ENCODE data around the gene NUP210L. TPM values are rescaled to one million over a fixed set of nuclear protein-coding genes. Genes with fewer than 3 reads are reported as not detected.

NUP210L gene
- total and polyA plus RNA-seq, 2 of the 13 experiments (the other 11 are each of a cell fraction or from before 2014, with no cell fraction given), result not detected

GRCh38 chr1:153946622-153947241 lies 208.1 kb downstream of the NUP210L start, which contains the start of gene DENND4B (continued):
- 0 out of 2 replicates have a peak, but pooled peaks have one; percentile 9 for TF ChIP-seq ZBTB34 (CRISPR knock-in tag; IDR thresholded peaks at IDR 0.05)
- TF ChIP-seq FOSL1 (CRISPR knock-in tag; IDR thresholded peaks at IDR 0.05; ENCODE audit: borderline replicate concordance), result no peak
- TF ChIP-seq BCL6 (CRISPR knock-in tag; IDR thresholded peaks at IDR 0.05), result no peak
- TF ChIP-seq ZFP36 (IDR thresholded peaks at IDR 0.05; ENCODE audit: borderline replicate concordance, low read depth, low read length, partially characterized antibody), result no peak
- TF ChIP-seq POGZ (CRISPR knock-in tag; IDR thresholded peaks at IDR 0.05), result peak; percentile 59; the same call in 1 of the 2 replicates
- no peak for TF ChIP-seq ZNF792 (CRISPR knock-in tag; IDR thresholded peaks at IDR 0.05)
- TF ChIP-seq ZNF224 (CRISPR knock-in tag; IDR thresholded peaks at IDR 0.05), result no peak
- TF ChIP-seq, protein P1, sequence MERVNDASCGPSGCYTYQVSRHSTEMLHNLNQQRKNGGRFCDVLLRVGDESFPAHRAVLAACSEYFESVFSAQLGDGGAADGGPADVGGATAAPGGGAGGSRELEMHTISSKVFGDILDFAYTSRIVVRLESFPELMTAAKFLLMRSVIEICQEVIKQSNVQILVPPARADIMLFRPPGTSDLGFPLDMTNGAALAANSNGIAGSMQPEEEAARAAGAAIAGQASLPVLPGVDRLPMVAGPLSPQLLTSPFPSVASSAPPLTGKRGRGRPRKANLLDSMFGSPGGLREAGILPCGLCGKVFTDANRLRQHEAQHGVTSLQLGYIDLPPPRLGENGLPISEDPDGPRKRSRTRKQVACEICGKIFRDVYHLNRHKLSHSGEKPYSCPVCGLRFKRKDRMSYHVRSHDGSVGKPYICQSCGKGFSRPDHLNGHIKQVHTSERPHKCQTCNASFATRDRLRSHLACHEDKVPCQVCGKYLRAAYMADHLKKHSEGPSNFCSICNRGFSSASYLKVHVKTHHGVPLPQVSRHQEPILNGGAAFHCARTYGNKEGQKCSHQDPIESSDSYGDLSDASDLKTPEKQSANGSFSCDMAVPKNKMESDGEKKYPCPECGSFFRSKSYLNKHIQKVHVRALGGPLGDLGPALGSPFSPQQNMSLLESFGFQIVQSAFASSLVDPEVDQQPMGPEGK (CRISPR knock-in tag; IDR thresholded peaks at IDR 0.05), result peak; percentile 60
- peak; percentile 99 for TF ChIP-seq RXRA (CRISPR knock-in tag; IDR thresholded peaks at IDR 0.05)
- TF ChIP-seq REPIN1 (CRISPR knock-in tag; IDR thresholded peaks at IDR 0.05; ENCODE audit: borderline replicate concordance, low read depth), result peak; percentile 85; the same call in 1 of the 2 replicates
- peak; percentile 45; the same call in 1 of the 2 replicates for TF ChIP-seq CBFB (CRISPR knock-in tag; IDR thresholded peaks at IDR 0.05)
- peak; percentile 70 for TF ChIP-seq ZNF609 (CRISPR knock-in tag; IDR thresholded peaks at IDR 0.05; ENCODE audit: borderline replicate concordance)
- peak; percentile 58 for TF ChIP-seq GABPB1 (CRISPR knock-in tag; IDR thresholded peaks at IDR 0.05)
- TF ChIP-seq, protein P2, sequence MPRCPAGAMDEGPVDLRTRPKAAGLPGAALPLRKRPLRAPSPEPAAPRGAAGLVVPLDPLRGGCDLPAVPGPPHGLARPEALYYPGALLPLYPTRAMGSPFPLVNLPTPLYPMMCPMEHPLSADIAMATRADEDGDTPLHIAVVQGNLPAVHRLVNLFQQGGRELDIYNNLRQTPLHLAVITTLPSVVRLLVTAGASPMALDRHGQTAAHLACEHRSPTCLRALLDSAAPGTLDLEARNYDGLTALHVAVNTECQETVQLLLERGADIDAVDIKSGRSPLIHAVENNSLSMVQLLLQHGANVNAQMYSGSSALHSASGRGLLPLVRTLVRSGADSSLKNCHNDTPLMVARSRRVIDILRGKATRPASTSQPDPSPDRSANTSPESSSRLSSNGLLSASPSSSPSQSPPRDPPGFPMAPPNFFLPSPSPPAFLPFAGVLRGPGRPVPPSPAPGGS (CRISPR knock-in tag; IDR thresholded peaks at IDR 0.05), result peak; percentile 26; the same call in 1 of the 2 replicates
- TF ChIP-seq MIER3 (CRISPR knock-in tag; IDR thresholded peaks at IDR 0.05; ENCODE audit: borderline replicate concordance), result peak; percentile 51; the same call in 1 of the 2 replicates
- TF ChIP-seq, protein P3, sequence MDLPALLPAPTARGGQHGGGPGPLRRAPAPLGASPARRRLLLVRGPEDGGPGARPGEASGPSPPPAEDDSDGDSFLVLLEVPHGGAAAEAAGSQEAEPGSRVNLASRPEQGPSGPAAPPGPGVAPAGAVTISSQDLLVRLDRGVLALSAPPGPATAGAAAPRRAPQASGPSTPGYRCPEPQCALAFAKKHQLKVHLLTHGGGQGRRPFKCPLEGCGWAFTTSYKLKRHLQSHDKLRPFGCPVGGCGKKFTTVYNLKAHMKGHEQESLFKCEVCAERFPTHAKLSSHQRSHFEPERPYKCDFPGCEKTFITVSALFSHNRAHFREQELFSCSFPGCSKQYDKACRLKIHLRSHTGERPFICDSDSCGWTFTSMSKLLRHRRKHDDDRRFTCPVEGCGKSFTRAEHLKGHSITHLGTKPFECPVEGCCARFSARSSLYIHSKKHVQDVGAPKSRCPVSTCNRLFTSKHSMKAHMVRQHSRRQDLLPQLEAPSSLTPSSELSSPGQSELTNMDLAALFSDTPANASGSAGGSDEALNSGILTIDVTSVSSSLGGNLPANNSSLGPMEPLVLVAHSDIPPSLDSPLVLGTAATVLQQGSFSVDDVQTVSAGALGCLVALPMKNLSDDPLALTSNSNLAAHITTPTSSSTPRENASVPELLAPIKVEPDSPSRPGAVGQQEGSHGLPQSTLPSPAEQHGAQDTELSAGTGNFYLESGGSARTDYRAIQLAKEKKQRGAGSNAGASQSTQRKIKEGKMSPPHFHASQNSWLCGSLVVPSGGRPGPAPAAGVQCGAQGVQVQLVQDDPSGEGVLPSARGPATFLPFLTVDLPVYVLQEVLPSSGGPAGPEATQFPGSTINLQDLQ (CRISPR knock-in tag; IDR thresholded peaks at IDR 0.05), result no peak
- no peak for TF ChIP-seq FLYWCH1 (CRISPR knock-in tag; IDR thresholded peaks at IDR 0.05)

Data from HepG2 (cell line).